Hematopoietic multipotent progenitor cell treated with erythropoietin and hydrocortisone succinate and interleukin-3 and kit ligand, for 4 days (in vitro differentiated cells): Measurements from ENCODE around the gene TMEM119.

Experiments
- DNase-seq: peaks from one replicate; pipeline ENCODE4 v3.0.0-alpha.2; 2015

Gene TMEM119, protein sequence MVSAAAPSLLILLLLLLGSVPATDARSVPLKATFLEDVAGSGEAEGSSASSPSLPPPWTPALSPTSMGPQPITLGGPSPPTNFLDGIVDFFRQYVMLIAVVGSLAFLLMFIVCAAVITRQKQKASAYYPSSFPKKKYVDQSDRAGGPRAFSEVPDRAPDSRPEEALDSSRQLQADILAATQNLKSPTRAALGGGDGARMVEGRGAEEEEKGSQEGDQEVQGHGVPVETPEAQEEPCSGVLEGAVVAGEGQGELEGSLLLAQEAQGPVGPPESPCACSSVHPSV

DNA sequence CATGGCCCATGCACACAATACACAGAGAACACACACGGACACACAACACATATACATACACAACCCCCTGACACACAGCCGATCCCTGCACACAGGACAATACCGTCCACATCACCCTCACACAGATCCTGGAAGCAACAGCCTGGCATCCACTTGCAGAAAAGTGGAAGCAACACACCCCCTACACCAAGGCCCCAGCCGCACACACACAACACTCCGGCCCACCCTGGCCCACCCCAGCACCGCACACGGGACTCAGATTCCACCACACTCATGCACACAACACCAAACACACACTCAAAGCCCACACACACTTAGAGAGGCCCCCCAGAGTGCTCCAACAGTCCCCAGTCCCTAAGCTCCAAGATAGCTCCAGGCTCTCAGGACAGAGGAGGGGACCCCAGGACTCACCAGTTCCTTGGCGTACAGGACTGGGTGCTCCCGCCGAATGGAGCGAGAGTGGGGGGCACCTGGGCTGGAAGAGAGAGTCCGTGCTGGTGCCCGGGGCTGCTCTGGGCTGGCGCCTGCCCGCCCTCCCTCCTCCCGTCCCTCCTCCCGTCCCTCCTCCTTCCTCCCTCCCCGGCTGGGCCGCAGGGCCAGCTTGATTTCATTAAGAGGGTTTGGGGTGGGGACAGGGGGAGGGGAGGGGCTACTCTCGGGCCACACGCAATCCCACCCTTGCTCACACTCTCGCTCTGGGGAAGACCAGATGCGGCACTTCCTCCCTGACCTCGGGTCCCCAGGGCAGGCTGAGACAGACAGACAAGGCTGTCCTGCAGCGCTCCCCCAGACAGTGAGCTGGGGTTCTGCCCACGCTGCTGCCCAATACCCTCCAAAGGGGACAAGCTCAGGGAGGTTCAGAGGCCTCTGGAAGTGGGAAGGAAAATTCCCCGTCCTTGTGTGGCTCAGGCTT, at the start of gene TMEM119:
TSS of gene TMEM119 (minus strand) at position 526 of the 913 bp plus-strand sequence. CDS start 5,701 bp downstream, outside the sequence.
- DNase-seq: peak; percentile 45

DNA sequence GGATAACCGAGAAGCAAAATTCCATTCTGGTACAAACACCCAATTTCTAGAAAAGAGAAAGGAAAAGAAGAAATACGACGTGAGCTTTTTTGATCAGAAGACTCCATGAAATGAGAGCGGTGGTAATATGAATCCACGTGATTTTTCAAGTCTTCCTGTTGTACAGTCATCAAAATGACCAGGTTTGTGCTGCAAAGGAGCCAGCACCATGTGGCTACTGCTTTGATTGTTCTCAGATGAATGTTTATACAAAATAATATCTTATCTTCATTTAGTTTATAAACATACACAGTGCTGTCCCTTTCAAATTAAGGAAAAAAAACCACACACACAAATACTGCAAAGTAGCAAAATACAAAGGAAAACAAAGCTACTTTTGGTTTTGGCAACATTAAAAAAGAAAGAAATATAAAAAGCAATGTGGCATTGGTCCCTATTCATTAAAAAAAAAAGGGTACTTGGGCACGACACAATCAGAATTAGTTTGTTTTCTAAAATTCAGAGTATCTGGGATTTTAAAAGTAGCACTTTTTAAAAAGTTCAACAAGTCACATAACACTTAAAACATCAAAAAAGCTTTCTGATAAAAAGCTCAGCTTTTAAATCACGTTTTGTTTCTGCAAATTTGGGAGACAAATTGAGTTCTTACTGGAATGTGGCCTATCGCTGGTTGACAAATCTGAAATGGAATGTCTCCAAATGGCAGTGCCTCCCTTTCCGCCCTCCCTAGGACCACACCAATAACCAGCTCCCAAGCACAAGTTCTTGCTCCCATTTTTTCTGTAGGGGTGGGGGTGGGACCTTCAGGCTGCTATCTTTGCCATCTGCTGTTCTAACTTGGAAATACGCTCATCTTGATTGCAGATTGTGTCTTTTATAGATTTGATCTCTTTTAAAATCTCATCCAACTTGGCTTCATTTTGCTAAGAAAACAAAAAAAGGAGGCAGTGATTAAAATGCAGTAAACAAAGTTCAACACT, 49.0 kb upstream of the TMEM119 start:
- no peak for DNase-seq

DNA sequence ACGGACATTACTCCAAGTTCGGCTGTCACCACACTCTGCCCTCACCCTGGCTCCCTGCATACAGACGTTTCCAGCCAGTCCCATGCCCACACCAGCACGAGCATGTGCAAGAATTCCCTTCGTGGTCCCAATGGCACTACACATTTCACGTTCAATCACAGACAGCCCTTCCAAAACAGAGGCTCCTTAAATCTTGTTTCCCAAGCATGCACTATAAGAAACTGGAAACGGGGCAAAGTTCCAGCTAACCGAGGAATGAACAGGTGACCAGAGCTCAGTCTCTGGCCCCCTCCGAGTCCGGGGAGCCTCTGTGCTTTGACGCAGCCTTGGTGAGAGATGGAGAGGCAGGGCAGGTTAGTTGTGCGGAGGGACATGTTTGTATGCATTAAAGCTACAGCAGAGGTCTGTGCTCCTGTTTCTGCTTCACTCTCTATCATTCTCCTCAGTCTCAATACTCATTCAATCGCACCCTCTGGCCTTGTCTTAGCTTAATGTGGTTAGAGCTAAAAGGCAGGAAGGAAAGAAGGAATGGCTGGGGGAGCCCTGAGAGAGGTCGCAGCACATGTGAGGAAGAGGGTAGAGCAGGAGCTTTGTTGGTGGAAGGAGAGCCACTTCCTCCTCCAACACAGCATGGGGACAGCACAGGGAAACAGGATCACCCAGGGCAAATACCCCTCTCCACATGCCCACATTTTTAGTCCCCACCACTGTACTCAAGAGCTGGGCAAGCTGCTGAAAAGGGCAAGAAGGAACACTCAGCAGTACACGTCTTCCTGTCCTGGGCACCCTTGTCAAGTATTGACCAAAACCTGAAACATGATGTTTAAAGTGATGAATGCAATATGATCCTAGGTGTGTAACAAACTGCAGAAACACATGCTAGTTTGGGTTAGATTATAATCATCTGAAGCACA, 48.1 kb upstream of the TMEM119 start:
- no peak for DNase-seq

DNA sequence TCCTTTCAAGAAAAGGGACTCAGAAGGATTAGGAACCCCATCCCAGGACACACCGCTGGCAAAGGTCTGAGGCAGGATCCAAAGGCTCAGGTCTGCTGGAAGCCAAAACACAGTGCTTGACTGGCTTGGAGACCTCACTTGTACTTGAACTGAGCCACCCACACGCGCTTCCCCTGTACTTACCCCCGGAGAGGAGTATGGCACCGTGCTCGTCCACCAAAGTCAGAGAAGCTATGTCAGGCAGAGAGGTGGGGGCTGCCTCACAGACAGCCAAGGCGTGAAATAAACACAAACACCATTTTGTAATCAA, 46.9 kb upstream of the TMEM119 start:
- no peak for DNase-seq

DNA sequence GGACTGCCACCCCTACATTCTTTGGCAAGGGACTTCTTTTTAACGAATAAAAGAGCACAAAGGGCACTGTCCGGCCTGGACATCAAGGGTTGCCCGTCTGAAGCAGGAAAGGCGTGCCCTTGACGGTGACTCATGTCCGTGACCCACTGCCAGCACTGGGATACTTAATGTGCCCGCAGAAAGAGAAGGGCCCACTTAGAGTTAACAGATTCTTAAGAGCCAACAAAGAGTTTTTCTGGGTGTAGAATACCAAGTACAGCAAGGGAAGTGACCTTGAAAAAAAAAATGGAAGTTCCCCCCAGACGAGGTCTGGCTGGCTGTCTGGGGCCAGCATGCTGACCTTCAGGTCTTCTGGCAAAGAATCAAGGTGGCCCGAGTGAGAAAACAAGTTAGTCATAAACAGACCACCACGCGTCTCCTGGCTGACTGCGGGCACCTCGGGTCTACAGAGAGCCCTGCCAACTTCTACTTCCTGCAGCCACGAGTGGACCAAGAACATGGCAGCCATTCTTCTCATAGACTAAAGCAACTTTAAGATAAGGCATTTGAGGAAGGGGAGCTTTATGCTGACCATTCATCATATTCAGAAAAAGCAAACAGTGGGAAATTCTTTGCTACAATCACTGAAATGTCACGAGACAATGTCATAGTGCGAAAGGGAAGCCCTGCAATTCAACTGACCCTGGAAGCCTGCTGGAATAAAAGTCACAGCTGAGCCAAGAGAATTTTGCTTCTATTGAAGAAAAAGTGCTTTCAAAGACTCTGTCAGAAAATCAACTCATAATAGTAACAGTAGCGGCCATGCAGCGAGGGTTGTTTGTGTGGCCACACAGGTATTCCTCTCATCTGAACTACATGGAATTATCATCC, 46.3 kb upstream of the TMEM119 start:
- no peak for DNase-seq

DNA sequence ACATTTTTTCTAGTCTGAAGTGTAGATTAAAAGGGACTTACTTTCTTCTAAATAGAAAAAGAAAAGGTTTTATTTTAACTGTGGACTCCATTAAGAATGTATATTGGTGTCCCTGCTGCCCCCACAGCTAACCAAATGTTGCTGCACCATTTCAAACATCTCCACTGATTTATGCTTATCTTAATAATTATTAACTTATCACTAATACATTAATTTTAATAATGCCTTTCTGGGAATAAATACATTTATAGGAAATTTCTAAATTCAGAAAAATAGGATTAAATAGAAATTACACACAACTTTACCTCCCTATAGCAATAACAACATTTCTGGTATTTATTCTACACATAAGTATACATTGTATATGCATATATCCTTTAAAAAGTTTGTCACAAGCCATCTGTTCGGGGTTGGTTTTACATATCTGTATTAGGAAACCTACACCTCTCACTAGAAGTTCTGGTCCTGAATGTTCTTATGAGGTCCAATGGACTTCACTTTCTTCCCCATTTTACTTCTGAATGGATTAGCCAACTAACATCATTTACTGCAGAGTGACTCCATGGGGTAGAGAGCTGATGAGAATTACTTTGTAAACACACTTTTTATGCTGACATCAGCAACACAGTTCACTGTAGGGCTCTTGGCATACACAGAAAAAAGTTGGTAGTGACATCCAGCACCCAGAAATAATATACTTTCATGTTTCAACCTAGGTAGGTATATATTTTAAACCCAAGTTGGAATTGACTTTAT, 45.2 kb upstream of the TMEM119 start:
- no peak for DNase-seq

DNA sequence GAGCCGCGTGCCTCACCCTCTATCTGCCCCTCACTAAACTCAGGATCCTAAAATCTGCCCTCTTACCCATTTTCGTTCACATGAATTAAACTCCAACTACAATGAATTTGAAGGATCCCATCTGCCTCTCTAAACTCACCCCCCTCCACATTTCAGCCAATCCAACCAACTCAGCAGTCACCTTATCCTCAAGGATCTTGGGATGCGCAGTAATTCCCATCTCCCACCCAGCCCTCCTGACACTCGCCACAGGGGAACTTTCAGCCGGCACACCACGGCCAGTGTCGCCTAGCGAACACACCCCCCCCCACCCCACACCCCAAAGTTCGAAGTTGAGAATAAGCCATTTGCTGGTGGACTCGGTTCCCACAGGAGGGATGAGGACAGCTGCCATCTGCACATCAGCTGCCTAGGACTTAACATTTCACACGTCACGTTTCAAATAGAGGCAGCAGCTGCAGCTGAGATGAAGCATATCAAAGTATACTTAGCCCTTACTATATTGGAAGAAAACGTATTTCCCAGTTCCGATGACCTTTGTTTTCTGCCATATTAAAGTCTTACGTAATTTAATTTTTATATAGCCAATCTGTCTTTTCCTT, 44.5 kb upstream of the TMEM119 start:
- DNase-seq: no peak

DNA sequence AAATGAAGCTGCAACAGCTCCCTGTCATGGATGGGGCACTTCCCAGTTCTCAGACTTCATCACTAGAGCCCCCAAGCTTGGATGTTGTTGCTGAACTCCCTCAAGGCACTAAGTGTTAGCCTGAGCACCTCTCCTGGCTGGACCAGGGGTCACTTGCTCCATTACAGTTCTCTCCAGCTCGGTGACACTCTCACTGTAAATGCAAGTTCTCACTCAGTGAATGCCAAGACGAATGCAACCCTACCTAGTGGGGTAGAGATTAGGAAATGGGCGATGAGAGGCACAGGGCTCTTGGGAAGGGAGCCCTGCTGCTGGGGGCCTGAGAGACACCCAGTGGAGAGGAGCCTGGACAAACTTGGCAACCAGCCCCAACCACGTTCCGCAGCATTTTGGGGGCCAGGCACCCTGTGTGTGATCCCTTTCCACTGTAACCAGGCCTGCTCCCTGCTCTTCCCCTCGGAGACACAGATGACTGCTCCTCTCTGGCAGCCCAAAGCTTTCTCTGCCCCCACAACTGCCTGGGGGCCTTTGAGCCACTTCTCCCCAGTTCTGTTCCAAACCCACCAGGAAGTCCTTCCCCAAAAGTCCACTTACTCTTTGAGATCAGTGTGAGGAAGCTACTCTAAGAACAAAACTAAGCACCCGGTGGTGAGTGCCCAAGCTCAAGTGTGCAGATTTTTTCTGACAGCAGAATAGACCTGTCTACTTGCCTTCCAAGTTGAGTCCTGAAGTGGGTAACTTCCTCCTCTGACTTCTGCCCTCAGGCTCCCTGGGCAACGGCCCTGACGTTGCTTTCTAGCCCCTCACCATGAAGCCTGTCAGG, 43.8 kb upstream of the TMEM119 start:
- peak; percentile 54 for DNase-seq

DNA sequence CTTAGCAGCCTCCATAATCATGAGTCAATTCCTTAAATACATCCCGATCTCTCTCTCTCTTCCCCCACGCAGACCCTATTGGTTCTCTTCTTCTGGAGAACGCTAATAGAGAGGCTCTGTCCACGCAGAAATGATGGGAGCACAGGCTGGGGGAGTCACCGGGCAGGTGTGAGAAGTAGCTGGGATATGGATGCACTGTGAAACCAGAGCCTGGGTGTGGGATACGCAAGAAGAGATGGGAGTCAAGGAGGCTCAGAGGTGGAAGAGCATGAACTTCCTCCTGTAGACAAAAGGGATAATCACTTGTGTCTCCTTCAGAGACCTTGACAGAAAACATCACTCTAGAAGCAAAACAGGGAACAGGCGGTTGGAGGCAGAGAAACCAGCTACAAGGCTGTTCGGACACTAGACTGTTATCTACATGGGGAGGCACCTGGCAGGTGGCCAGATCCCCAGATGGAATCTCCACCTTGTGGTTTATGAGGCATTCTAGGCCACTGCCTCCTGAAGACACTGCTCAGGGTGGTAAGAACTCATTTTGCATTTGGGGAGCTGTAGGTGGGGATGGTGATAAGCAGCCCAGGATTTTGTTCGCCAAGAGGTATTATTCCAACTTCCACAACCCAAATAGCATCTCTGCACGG, 43.0 kb upstream of the TMEM119 start:
- DNase-seq: peak; percentile 91

DNA sequence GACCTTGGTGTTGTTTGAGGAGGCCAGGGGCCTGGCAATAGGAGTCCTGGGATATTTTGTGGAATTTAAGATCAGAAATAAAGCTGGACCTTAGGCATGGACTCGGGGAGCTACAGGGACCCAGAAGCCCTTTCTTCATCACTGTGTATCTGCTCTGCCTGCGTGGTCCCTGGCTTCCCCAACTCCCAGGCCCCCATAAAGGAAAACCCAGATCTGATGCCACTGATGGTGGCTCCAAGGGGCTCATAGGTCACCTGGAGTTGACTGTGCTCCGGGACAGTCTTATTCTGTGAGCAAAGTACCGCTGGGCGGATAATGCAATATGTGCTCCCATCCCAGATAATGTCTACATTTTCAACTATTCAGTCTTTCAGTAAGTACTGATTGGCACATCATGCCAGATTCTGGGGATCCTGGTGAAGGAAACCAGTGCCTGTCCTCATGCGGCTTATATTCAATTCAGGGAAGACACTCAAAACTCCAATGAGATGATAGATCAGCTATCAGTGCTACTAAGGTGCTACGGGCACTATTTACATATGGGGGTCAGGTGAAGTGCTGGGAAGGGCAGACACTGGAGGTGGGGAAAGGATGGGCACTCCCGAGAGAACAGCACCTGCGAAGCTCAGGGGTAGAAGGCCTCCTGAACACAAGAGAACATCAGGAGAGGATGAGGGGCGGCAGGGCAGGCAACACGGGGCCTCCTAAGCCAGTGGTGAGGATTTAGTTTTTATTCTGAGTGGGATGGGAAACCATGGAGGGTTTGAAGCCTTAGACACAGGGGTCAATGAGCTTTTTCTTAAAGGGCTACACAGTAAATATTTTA, 41.3 kb upstream of the TMEM119 start:
- no peak for DNase-seq

DNA sequence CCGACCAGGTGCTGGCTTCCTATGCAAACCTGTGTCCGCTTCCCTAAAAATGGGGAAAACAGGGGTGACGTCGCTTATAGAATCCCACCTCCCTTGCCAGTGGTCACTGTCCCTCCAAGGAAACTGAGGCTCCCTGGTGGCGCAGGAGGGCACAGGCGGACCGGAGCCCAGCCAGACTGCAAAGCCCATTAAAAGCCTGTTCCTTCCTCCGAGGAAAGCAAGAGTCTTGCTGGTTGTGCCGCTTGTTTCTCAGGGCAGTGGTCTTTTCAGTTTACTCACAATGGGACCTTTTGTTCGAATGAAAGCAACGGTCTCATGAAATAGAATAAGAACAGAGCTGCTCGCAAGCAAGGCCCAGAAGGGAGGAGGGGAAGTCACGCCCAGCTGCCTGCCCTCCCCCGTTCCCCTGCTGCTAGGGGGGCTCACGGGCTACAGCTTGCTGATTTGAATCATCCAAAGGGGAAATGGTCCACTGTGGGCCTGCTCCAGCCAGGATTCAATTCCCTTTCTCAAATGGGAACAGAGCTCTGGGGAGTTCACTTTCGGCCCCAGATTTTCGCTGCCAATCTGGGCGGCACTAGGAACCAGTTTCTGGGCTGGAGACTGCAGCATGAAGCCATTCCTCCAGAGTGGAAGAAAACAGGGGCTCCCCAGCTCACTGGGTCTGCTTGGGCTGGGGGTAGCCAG, 40.4 kb upstream of the TMEM119 start:
- peak; percentile 58 for DNase-seq

DNA sequence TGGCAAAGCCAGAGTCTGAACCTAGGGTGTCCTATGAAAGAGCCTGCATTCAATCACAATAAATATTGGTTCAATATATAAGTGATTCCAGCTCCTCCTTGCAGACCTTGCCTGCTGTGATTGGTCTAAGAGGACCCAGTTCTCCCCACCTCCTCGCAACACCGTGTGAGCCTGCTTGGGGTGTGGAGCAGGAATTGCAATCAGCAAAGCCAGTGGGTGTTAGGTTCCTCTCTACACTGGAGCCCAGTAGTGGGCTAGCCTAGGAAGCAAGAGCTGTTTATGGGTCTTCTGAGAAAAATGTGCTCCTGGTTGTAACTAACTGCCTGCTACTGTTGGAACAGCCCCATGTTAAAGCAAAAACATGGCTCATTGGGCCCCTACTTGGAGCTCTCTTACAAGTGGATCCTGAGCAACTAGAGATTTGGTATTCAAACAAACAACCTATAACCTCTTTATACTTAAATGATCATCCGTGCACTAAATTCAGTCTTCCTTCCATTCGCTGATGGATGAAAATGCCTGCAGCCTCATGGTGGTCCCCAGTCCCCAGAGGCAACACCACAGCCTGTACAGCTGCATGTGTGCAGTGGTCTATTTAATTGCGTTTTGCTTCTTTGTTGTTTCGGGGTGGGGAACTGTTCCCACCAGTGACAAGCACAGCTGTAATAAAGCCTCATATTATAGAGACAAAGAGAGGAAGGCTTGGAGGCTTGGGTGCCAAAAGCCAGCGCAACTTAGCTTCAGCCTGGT, 39.5 kb upstream of the TMEM119 start:
- DNase-seq: no peak

DNA sequence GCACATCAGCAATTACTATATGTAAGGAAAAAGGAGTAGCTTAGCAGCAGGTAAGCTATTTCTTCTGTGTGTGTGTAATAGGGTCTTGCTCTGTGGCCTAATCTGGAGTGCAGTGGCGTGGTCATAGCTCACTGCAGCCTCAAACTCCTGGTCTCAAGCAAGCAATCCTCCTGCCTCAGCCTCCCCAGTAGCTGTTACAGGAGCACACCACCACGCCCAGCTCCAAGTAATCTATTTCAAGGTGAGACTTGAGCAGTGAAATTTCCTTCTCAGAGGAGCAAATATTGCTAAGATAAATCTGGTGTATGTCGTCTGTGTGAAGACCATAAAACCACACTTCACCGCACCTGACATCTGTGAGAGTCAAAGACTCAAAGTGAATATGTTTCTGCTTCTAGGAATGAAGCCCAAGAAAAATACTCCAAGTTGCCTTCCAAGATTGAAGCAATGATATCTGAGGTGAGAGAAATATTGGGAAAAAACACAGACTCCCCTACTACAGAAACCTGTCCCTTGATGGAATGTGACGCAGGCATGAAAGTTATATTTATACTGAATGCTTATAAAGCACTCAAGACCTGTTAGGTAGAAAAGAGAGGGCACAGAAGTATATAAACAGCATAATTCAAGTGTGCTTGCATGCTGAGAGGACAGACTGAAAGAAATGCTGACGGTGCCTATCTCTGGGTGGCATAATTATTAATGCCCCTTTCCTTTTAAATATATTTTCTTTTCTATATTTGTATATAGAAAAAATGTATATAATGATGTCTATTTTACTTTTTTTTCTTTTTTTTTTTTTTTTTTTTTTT, 38.3 kb upstream of the TMEM119 start:
- DNase-seq: no peak

DNA sequence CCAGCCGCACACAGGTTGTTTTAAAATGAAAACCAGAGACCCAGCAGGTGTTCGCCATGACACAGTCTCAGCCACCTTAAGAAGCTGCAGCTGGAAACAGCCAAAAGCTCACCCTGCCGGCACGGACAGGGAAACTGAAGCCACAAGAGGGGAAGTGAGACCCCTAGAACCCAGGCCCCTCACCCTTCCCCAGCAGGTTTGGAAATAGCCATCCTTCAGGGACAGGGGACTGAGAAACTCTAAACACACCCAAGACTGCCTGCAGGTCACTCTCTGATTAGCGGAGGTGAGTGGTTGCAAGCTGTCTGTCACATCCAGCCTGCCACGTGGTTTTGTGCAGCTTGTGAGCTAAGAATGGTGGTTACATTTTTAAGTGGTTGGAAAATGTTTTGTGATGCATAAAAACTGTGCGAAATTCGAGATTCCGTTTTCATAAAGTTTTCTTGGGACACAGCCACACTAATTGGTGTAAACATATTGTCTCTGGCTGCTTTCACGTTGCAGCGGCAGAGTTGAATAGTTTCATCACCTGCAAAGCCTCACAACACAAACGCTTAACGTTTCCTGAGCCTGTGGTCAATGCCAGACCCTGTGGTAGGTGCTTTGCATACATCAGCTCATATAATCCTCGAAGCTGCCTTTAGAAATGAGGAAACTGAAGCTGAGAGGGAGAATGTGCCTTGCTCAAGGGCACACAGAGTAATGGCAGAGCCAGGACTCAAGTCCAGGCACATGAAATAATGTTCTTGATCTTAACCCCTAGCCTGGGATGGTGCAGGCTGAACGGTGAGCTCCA, 37.5 kb upstream of the TMEM119 start:
- peak; percentile 91 for DNase-seq
